AG20443 (cell line): ENCODE data around the gene CRADD.

Source experiments
- DNase-seq: peaks from one replicate; pipeline ENCODE4 v3.0.0; 2012; ENCODE audit warnings: low spot score, mixed read lengths

The CRADD gene

DNA sequence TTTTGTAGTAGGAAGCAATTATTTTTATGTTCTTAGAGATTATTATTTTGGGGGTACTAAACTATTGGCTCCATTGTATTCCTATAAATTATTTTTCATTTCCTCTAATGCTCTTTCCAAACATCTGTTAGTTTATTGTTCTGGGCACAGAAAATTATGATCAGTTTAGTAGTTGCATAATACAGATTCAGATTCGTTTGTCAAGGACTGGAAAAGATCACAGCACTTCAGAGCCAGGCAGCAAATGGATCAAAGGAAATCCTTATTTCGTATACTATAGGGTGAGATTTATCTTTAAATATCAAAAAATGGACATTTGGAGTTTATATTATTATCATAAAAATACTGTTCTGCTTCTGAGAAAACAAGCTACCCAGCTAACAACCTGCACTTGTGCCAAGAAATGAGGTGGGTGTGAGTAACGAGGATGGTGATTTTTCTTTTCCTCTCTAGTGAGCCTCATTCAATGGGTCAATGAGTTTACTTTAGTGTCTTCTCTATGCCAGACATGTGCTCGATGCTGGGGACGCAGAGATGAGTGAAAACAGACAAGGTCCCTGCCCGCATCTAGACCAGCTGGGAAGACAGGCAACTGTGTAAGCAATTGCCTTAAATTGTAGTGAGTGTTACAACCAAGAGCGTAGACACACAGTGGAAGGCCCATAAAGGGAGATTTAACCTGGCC lies 262.6 kb downstream of the CRADD start:
- no peak for DNase-seq

DNA sequence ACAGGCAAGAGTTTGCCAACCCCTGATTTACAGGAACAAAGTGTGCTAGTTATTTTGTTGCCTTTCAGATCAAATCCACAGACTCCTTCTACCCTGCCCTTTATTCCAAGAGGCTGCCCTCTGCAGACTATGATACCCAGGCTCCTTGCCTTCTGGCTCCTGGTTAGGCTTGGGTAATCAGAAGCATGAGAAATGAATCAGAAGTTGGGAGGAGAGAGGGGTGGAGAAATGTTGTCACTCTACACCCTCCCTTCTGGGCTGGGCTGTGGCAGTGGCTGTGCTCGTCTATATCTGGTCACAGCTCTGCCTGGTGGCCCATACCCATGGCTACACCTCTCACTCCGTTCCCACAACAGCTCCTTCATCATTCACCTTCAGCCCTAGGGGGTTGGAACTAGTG lies 266.6 kb downstream of the CRADD start:
- peak; percentile 92 for DNase-seq

DNA sequence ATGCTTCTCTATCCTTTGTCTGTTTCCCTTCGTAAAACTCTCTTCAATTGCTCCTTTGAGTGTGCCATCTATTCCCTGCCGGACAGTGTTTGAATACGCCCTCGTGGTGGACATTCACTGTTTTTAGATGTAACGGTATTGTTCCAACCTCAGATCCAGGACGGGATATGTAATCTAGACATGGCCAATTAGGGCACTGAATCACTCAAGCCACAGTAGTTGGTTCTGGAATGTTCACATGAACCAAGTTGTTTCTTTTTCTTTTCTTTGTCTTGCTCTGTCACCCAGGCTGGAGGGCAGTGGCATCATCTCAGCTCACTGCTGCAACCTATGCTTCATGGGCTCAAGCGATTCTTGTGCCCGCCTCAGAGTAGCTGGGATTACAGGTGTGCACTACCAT lies 267.0 kb downstream of the CRADD start:
- DNase-seq: peak; percentile 55
